ENCODE data around the gene LMAN2.
A peak's percentile ranks its signal among the peaks of the same experiment; 100 is the strongest.

Gene LMAN2

DNA sequence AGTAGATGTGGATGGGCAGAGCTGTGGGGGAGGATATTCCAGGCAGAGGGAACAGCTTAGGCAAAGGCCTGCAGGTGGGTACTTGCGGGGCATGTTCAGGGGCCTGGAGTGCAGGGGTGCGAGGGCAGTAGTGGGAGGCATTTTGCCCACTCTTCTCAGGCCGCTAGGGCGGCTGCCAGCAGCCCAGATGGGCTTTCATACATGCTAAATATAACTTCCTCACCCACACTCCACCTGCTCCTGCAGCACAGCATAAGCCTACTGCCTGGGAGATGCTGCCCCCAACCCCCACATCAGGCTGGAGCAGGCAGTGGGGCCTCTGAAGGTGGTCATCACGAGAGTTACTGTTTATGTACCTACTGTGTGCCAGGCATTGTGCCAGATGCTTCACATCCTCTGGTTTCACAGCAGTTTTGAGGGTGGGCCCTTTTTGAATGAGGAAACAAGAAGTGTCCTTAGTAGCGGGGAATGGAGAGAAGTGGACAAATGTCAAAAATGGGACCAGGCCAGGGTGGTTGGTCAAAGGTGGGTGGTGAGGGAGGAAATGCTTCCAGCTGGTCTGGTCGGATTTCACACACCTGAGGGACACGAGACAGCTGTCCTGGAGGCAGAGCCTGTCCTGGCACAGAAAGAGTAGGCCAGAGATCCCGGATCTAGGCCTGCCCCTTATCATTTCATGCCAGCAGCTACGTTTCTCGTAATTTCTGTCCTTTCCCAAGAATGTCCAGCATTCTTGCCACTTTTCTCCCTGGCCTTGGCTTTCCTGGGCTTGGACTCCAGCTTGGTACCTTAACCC lies 18.4 kb upstream of the LMAN2 start:
- H2BK15ac ChIP-seq (ENCODE audit: low read length), result peak overlapping the region; percentile 10
- H4K91ac ChIP-seq (ENCODE audit: low read depth, low read length, poor library complexity), result no peak overlapping the region
- no peak overlapping the region for H3K4me3 ChIP-seq (ENCODE audit: low read length in 2 of 2)
- H3K9ac ChIP-seq (ENCODE audit: low read depth, low read length, poor library complexity), result peak overlapping the region; percentile 6
- peak overlapping the region; percentile 44 for H2BK5ac ChIP-seq (ENCODE audit: low read length)
- H3K27ac ChIP-seq (replicated peaks; ENCODE audit: low read length), result no peak overlapping the region
- H3K4ac ChIP-seq (ENCODE audit: low read length), result peak overlapping the region; percentile 26
- H3K4me1 ChIP-seq (ENCODE audit: control insufficient read depth in 2 of 2, insufficient read depth in 1 of 2, low read depth in 1 of 2, low read length in 2 of 2), result peaks cover 14 to 19% of the 10 kb centered on the region in 2 donors
- WGBS, 2 donors (ENCODE audit: extremely low coverage in 2 of 2, insufficient read length in 2 of 2, insufficient replicate concordance in 1 of 2), result no CpG with 5 or more reads among the region's 11 CpGs
- H3K4me2 ChIP-seq (ENCODE audit: insufficient read depth, low read length, poor library complexity, severe bottlenecking), result no peak overlapping the region
- H2AK5ac ChIP-seq (ENCODE audit: low read depth, low read length), result peak overlapping the region; percentile 43
- H3K27me3 ChIP-seq (ENCODE audit: control insufficient read depth in 3 of 3, insufficient read depth in 3 of 3, low read depth in 1 of 3, low read length in 3 of 3), result peaks cover 0 to 14% (median 0%) of the 10 kb centered on the region in 3 experiments
- peaks cover 2 to 7% of the 10 kb centered on the region in 2 donors for H3K36me3 ChIP-seq (replicated peaks in 1 of 2; ENCODE audit: control insufficient read depth in 2 of 2, insufficient read depth in 2 of 2, low read length in 2 of 2)
- H2AFZ ChIP-seq (ENCODE audit: low read length), result no peak overlapping the region
- H4K8ac ChIP-seq (ENCODE audit: low read depth, low read length), result peak overlapping the region; percentile 66
- no peak overlapping the region for H3K14ac ChIP-seq (ENCODE audit: low read length)
- no peak overlapping the region for H3K23ac ChIP-seq (ENCODE audit: low read depth, low read length, poor library complexity)
- H3K9me3 ChIP-seq (replicated peaks in 1 of 2; ENCODE audit: control insufficient read depth in 2 of 2, insufficient read depth in 1 of 2, low read depth in 1 of 2, low read length in 2 of 2), result peaks cover 0 to 2% of the 10 kb centered on the region in 2 donors
- H3K79me1 ChIP-seq (ENCODE audit: low read depth, low read length), result no peaks in the 10 kb centered on the region
- no peak for DNase-seq (ENCODE audit: low spot score)
- peak overlapping the region; percentile 81 for H3K18ac ChIP-seq (ENCODE audit: low read length)
- no peak overlapping the region for H2BK120ac ChIP-seq (ENCODE audit: low read depth, low read length)
- peak overlapping the region; percentile 26 for H2BK12ac ChIP-seq (ENCODE audit: low read length)

DNA sequence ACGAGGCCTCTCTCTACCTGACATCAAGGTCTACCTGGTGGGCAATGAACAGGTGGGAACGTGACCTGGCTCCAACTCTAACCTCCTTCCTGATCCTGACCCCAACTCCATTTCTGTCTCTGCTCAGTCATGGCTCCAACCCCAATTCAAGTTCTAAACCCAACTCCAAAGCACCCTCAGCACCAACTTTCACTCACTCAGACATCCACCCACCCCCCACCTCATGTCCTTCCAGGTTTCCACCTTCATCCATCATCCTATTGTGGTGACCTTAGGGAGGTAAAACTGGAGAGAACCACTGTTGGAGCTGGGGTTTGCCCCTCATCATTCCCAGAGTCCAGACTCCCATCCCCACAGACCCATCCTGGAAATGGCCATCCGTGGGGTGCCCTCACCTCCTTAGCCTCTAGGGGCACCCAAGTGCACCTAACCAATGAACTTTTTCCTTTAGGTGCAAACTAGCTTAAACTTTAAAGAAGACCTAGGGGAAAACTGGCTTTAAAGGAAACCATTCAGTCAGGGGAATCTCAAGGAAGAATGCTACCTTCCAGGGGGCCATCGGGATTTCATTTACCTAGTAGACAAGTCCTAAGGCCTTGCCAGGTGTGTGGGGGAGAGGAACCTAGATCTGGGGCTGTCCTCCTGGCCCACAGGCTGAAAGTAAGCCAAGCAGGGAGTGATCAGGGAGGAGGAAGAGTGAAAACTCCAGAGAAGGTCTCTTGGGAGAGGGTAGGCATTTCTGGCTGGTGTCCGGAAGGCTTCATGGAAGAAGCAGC lies 17.6 kb upstream of the LMAN2 start:
- Histone ChIP-seq H3K27me3 (ENCODE audit: control insufficient read depth in 3 of 3, insufficient read depth in 3 of 3, low read depth in 1 of 3, low read length in 3 of 3) (peaks cover 0 to 19% (median 0%) of the 10 kb centered on the region in 3 experiments), H3K4ac (ENCODE audit: low read length) (no peak overlapping the region), H3K14ac (ENCODE audit: low read length) (no peak overlapping the region), H3K4me3 (ENCODE audit: low read length in 2 of 2) (no peak overlapping the region), H2BK15ac (ENCODE audit: low read length) (peak overlapping the region; percentile 95), H2AK5ac (ENCODE audit: low read depth, low read length) (no peak overlapping the region), H3K18ac (ENCODE audit: low read length) (no peak overlapping the region), H3K36me3 (replicated peaks in 1 of 2; ENCODE audit: control insufficient read depth in 2 of 2, insufficient read depth in 2 of 2, low read length in 2 of 2) (peaks cover 2 to 7% of the 10 kb centered on the region in 2 donors), H3K79me1 (ENCODE audit: low read depth, low read length) (no peaks in the 10 kb centered on the region), H3K27ac (replicated peaks; ENCODE audit: low read length) (no peak overlapping the region), H4K91ac (ENCODE audit: low read depth, low read length, poor library complexity) (no peak overlapping the region), H2AFZ (ENCODE audit: low read length) (no peak overlapping the region), H2BK12ac (ENCODE audit: low read length) (no peak overlapping the region), H4K8ac (ENCODE audit: low read depth, low read length) (no peak overlapping the region), H3K9ac (ENCODE audit: low read depth, low read length, poor library complexity) (no peak overlapping the region), H2BK5ac (ENCODE audit: low read length) (no peak overlapping the region), H3K23ac (ENCODE audit: low read depth, low read length, poor library complexity) (no peak overlapping the region), H3K4me1 (ENCODE audit: control insufficient read depth in 2 of 2, insufficient read depth in 1 of 2, low read depth in 1 of 2, low read length in 2 of 2) (peaks cover 14 to 19% of the 10 kb centered on the region in 2 donors), H3K9me3 (replicated peaks in 1 of 2; ENCODE audit: control insufficient read depth in 2 of 2, insufficient read depth in 1 of 2, low read depth in 1 of 2, low read length in 2 of 2) (peaks cover 0 to 2% of the 10 kb centered on the region in 2 donors), H2BK120ac (ENCODE audit: low read depth, low read length) (no peak overlapping the region), H3K4me2 (ENCODE audit: insufficient read depth, low read length, poor library complexity, severe bottlenecking) (no peak overlapping the region)
- no CpG with 5 or more reads among the region's 5 CpGs for WGBS, 2 donors (ENCODE audit: extremely low coverage in 2 of 2, insufficient read length in 2 of 2, insufficient replicate concordance in 1 of 2)
- no peak for DNase-seq (ENCODE audit: low spot score)

GRCh38 chr5:177367981-177368868 lies 16.8 kb upstream of the LMAN2 start:
- no peak overlapping the region for H3K4me3 ChIP-seq (ENCODE audit: low read length in 2 of 2)
- no peak overlapping the region for H4K8ac ChIP-seq (ENCODE audit: low read depth, low read length)
- H3K9ac ChIP-seq (ENCODE audit: low read depth, low read length, poor library complexity), result no peak overlapping the region
- peak overlapping the region; percentile 95 for H2BK15ac ChIP-seq (ENCODE audit: low read length)
- no peak overlapping the region for H3K4me2 ChIP-seq (ENCODE audit: insufficient read depth, low read length, poor library complexity, severe bottlenecking)
- H3K4me1 ChIP-seq (ENCODE audit: control insufficient read depth in 2 of 2, insufficient read depth in 1 of 2, low read depth in 1 of 2, low read length in 2 of 2), result peaks cover 18 to 19% of the 10 kb centered on the region in 2 donors
- peak overlapping the region; percentile 67 for H2BK5ac ChIP-seq (ENCODE audit: low read length)
- H3K36me3 ChIP-seq (replicated peaks in 1 of 2; ENCODE audit: control insufficient read depth in 2 of 2, insufficient read depth in 2 of 2, low read length in 2 of 2), result peaks cover 2 to 7% of the 10 kb centered on the region in 2 donors
- no peak overlapping the region for H2AFZ ChIP-seq (ENCODE audit: low read length)
- H2BK120ac ChIP-seq (ENCODE audit: low read depth, low read length), result no peak overlapping the region
- H3K14ac ChIP-seq (ENCODE audit: low read length), result no peak overlapping the region
- H3K9me3 ChIP-seq (replicated peaks in 1 of 2; ENCODE audit: control insufficient read depth in 2 of 2, insufficient read depth in 1 of 2, low read depth in 1 of 2, low read length in 2 of 2), result peaks cover 0 to 2% of the 10 kb centered on the region in 2 donors
- no CpG with 5 or more reads among the region's 29 CpGs for WGBS, 2 donors (ENCODE audit: extremely low coverage in 2 of 2, insufficient read length in 2 of 2, insufficient replicate concordance in 1 of 2)
- no peak overlapping the region for H3K4ac ChIP-seq (ENCODE audit: low read length)
- H3K27me3 ChIP-seq (ENCODE audit: control insufficient read depth in 3 of 3, insufficient read depth in 3 of 3, low read depth in 1 of 3, low read length in 3 of 3), result peaks cover 0 to 19% (median 0%) of the 10 kb centered on the region in 3 experiments
- H3K79me1 ChIP-seq (ENCODE audit: low read depth, low read length), result no peaks in the 10 kb centered on the region
- H3K23ac ChIP-seq (ENCODE audit: low read depth, low read length, poor library complexity), result peak overlapping the region; percentile 96
- DNase-seq (ENCODE audit: low spot score), result no peak
- H2AK5ac ChIP-seq (ENCODE audit: low read depth, low read length), result peak overlapping the region; percentile 87
- H3K27ac ChIP-seq (replicated peaks; ENCODE audit: low read length), result no peak overlapping the region
- H4K91ac ChIP-seq (ENCODE audit: low read depth, low read length, poor library complexity), result no peak overlapping the region
- peak overlapping the region; percentile 87 for H2BK12ac ChIP-seq (ENCODE audit: low read length)
- peak overlapping the region; percentile 25 for H3K18ac ChIP-seq (ENCODE audit: low read length)

All from neuronal stem cell (in vitro differentiated cells).